GM21529 (cell line): Measurements from ENCODE around the gene C3orf18.
A peak's percentile ranks its signal among the peaks of the same experiment; 100 is the strongest.

ENCODE experiments used
- ATAC-seq: cut with Tn5 transposase; IDR thresholded peaks from one replicate; pipeline ENCODE4 v1.9.1; 2021; ENCODE audit not compliant: unreplicated experiment

Gene C3orf18

GRCh38 chr3:50581459-50581842 lies 13.9 kb upstream of the C3orf18 start:
- no peak for ATAC-seq

- no peak for ATAC-seq
Observed at GRCh38 chr3:50580683-50581458, 13.3 kb upstream of the C3orf18 start.

- no peak for ATAC-seq
Observed at GRCh38 chr3:50577348-50577747, 9.8 kb upstream of the C3orf18 start.

GRCh38 chr3:50575372-50575771 lies 7.8 kb upstream of the C3orf18 start:
- ATAC-seq, result no peak

GRCh38 chr3:50574444-50574831 lies 6.9 kb upstream of the C3orf18 start:
- no peak for ATAC-seq

- no peak for ATAC-seq
Observed at GRCh38 chr3:50573566-50574443, 6.3 kb upstream of the C3orf18 start.

- ATAC-seq, result no peak
Observed at GRCh38 chr3:50572801-50573371, 5.3 kb upstream of the C3orf18 start.

- ATAC-seq, result no peak
Observed at GRCh38 chr3:50572158-50572557, 4.6 kb upstream of the C3orf18 start.

- ATAC-seq, result no peak
Observed at GRCh38 chr3:50571486-50571885, 3.9 kb upstream of the C3orf18 start.

GRCh38 chr3:50570508-50571279 lies 3.1 kb upstream of the C3orf18 start:
- no peak for ATAC-seq

- ATAC-seq, result peak; percentile 58
Observed at GRCh38 chr3:50568947-50569749, 1.6 kb upstream of the C3orf18 start, which contains the start of gene HEMK1. Gene HEMK1, plus strand, starts transcription at chr3:50569522. Its CDS starts 1,583 bp downstream, at chr3:50571105.

GRCh38 chr3:50567011-50567385 lies 549 bp downstream of the C3orf18 start:
- no peak for ATAC-seq

GRCh38 chr3:50564321-50564720 lies 3.2 kb downstream of the C3orf18 start:
- ATAC-seq, result no peak

GRCh38 chr3:50563867-50564266 lies 3.7 kb downstream of the C3orf18 start:
- no peak for ATAC-seq

GRCh38 chr3:50562861-50563260 lies 4.7 kb downstream of the C3orf18 start:
- no peak for ATAC-seq

- ATAC-seq, result no peak
Observed at GRCh38 chr3:50559702-50560101, 7.8 kb downstream of the C3orf18 start.

GRCh38 chr3:50557915-50558314 lies 9.6 kb downstream of the C3orf18 start:
- ATAC-seq, result no peak

- no peak for ATAC-seq
Observed at GRCh38 chr3:50557106-50557505, 10.4 kb downstream of the C3orf18 start.

GRCh38 chr3:50554553-50554952 lies 13.0 kb downstream of the C3orf18 start:
- no peak for ATAC-seq

- ATAC-seq, result no peak
Observed at GRCh38 chr3:50552598-50552997, 14.9 kb downstream of the C3orf18 start.
